ENCODE results near the gene SRSF3. TPM values are rescaled to one million over a fixed set of nuclear protein-coding genes. Genes with fewer than 3 reads are reported as not detected.

Gene SRSF3
- total RNA-seq, 1 experiment from 2014 or later, result 297 TPM

GRCh38 chr6:36636283-36636682 lies 42.1 kb downstream of the SRSF3 start:
- BruUV-seq (replicated peaks), result no TSS peak
- Histone ChIP-seq H3K4me1 (ENCODE audit: insufficient read depth, low read length) (peaks cover 13% of the 10 kb centered on the region), H3K9me3 (ENCODE audit: low read length) (no peaks in the 10 kb centered on the region), H3K36me3 (ENCODE audit: low read depth, low read length) (no peaks in the 10 kb centered on the region), H3K4me3 (ENCODE audit: low read length) (no peak overlapping the region), H2AFZ (ENCODE audit: low read length) (no peak overlapping the region), H3K27ac (ENCODE audit: low read length) (no peak overlapping the region), H3K79me2 (ENCODE audit: low read length) (no peaks in the 10 kb centered on the region), H3K4me2 (ENCODE audit: low read length) (no peak overlapping the region), H3K27me3 (ENCODE audit: low read length) (no peaks in the 10 kb centered on the region), H3F3A (ENCODE audit: low read length, unreplicated experiment) (no peaks in the 10 kb centered on the region), H4K20me1 (ENCODE audit: low read length) (no peaks in the 10 kb centered on the region), H3K9me2 (replicated peaks; ENCODE audit: low read length) (no peaks in the 10 kb centered on the region), H3K9ac (ENCODE audit: low read length) (no peak overlapping the region)
- ChIA-PET CTCF (no interaction called here), POLR2A (ENCODE audit: unreplicated experiment) (no interaction called here)
- TF ChIP-seq EZH2phosphoT487 (IDR thresholded peaks at IDR 0.05; ENCODE audit: borderline replicate concordance, low read length), result no peak
- no peak for TF ChIP-seq EZH2 (IDR thresholded peaks at IDR 0.05; ENCODE audit: low read length, unreplicated experiment)
- no peak for TF ChIP-seq CTCF (conservative IDR thresholded peaks at IDR 0.05; ENCODE audit: low read depth, low read length)
- no peak for ATAC-seq
- intact Hi-C loops (cut with micrococcal nuclease), result no loop called here
- DNase-seq, result no peak

- no peak for DNase-seq
- intact Hi-C loops (cut with micrococcal nuclease), result no loop called here
- Histone ChIP-seq H3K4me2 (ENCODE audit: low read length) (no peak overlapping the region), H3F3A (ENCODE audit: low read length, unreplicated experiment) (no peaks in the 10 kb centered on the region), H3K9me2 (replicated peaks; ENCODE audit: low read length) (no peaks in the 10 kb centered on the region), H3K9me3 (ENCODE audit: low read length) (no peaks in the 10 kb centered on the region), H3K9ac (ENCODE audit: low read length) (no peak overlapping the region), H3K27ac (ENCODE audit: low read length) (no peak overlapping the region), H2AFZ (ENCODE audit: low read length) (no peak overlapping the region), H3K36me3 (ENCODE audit: low read depth, low read length) (no peaks in the 10 kb centered on the region), H4K20me1 (ENCODE audit: low read length) (no peaks in the 10 kb centered on the region), H3K4me3 (ENCODE audit: low read length) (no peak overlapping the region), H3K79me2 (ENCODE audit: low read length) (no peaks in the 10 kb centered on the region), H3K27me3 (ENCODE audit: low read length) (no peaks in the 10 kb centered on the region), H3K4me1 (ENCODE audit: insufficient read depth, low read length) (peaks cover 13% of the 10 kb centered on the region)
- no TSS peak for BruUV-seq (replicated peaks)
- ATAC-seq, result no peak
- POLR2A ChIA-PET (ENCODE audit: unreplicated experiment), result no interaction called here
- CTCF ChIA-PET, result no interaction called here
- TF ChIP-seq EZH2phosphoT487 (IDR thresholded peaks at IDR 0.05; ENCODE audit: borderline replicate concordance, low read length) (no peak), CTCF (conservative IDR thresholded peaks at IDR 0.05; ENCODE audit: low read depth, low read length) (no peak), EZH2 (IDR thresholded peaks at IDR 0.05; ENCODE audit: low read length, unreplicated experiment) (no peak)
Observed at GRCh38 chr6:36636687-36637418, 42.7 kb downstream of the SRSF3 start.

GRCh38 chr6:36638579-36638978 lies 44.4 kb downstream of the SRSF3 start:
- no peak overlapping the region for H3K4me3 ChIP-seq (ENCODE audit: low read length)
- no peaks in the 10 kb centered on the region for H3F3A ChIP-seq (ENCODE audit: low read length, unreplicated experiment)
- ChIA-PET POLR2A (ENCODE audit: unreplicated experiment) (no interaction called here), CTCF (no interaction called here)
- H3K27me3 ChIP-seq (ENCODE audit: low read length), result no peaks in the 10 kb centered on the region
- BruUV-seq (replicated peaks), result no TSS peak
- intact Hi-C loops (cut with micrococcal nuclease), result no loop called here
- peaks cover 22% of the 10 kb centered on the region for H3K4me1 ChIP-seq (ENCODE audit: insufficient read depth, low read length)
- no peak overlapping the region for H3K9ac ChIP-seq (ENCODE audit: low read length)
- DNase-seq (no peak), ATAC-seq (no peak)
- TF ChIP-seq EZH2phosphoT487 (IDR thresholded peaks at IDR 0.05; ENCODE audit: borderline replicate concordance, low read length) (no peak), EZH2 (IDR thresholded peaks at IDR 0.05; ENCODE audit: low read length, unreplicated experiment) (no peak), CTCF (conservative IDR thresholded peaks at IDR 0.05; ENCODE audit: low read depth, low read length) (no peak)
- no peak overlapping the region for H3K4me2 ChIP-seq (ENCODE audit: low read length)
- H3K36me3 ChIP-seq (ENCODE audit: low read depth, low read length), result no peaks in the 10 kb centered on the region
- H3K9me3 ChIP-seq (ENCODE audit: low read length), result no peaks in the 10 kb centered on the region
- no peaks in the 10 kb centered on the region for H3K9me2 ChIP-seq (replicated peaks; ENCODE audit: low read length)
- no peaks in the 10 kb centered on the region for H4K20me1 ChIP-seq (ENCODE audit: low read length)
- no peak overlapping the region for H2AFZ ChIP-seq (ENCODE audit: low read length)
- no peaks in the 10 kb centered on the region for H3K79me2 ChIP-seq (ENCODE audit: low read length)
- no peak overlapping the region for H3K27ac ChIP-seq (ENCODE audit: low read length)
